ENCODE results near the gene BATF2.

Gene BATF2

GRCh38 chr11:65019824-65020223 is 23.1 kb upstream of the BATF2 start:
- H3K9ac ChIP-seq (ENCODE audit: low read length): no peak overlapping the region
- no peaks in the 10 kb centered on the region for H3K27me3 ChIP-seq (ENCODE audit: insufficient read depth, low read length)
- no peak overlapping the region for H3K23ac ChIP-seq (ENCODE audit: low read length)
- no peaks in the 10 kb centered on the region for H3K79me2 ChIP-seq (ENCODE audit: control insufficient read depth, insufficient read depth, low read length, poor library complexity)
- no peak overlapping the region for H2AFZ ChIP-seq (ENCODE audit: insufficient read depth, low read length, poor library complexity)
- H3K18ac ChIP-seq (ENCODE audit: low read length): no peak overlapping the region
- H3K79me1 ChIP-seq (ENCODE audit: low read length): no peaks in the 10 kb centered on the region
- H4K8ac ChIP-seq (ENCODE audit: low read depth, low read length): no peak overlapping the region
- H3K14ac ChIP-seq (ENCODE audit: low read length): no peak overlapping the region
- H2AK5ac ChIP-seq (ENCODE audit: low read length): no peak overlapping the region
- no peak overlapping the region for H2BK5ac ChIP-seq (ENCODE audit: low read depth, low read length, poor library complexity)
- no peak overlapping the region for H3K27ac ChIP-seq (ENCODE audit: low read depth, low read length)
- peaks cover under 1% of the 10 kb centered on the region in 2 experiments for H3K4me1 ChIP-seq (ENCODE audit: control insufficient read depth in 1 of 2, insufficient read depth in 2 of 2, low read length in 2 of 2)
- H2BK12ac ChIP-seq (ENCODE audit: low read length): no peak overlapping the region
- peaks cover 2% of the 10 kb centered on the region for H3K9me3 ChIP-seq (ENCODE audit: insufficient read depth, low read depth, low read length)
- no peak overlapping the region for H2BK120ac ChIP-seq (ENCODE audit: insufficient read depth, low read length, poor library complexity)
- WGBS (ENCODE audit: extremely low coverage, insufficient coverage, insufficient read length): no CpG with 5 or more reads among the region's 7 CpGs
- no peak overlapping the region for H4K12ac ChIP-seq (ENCODE audit: low read depth, low read length)
- H3K4ac ChIP-seq (ENCODE audit: low read depth, low read length): no peak overlapping the region
- no peak overlapping the region for H4K91ac ChIP-seq (ENCODE audit: low read depth, low read length)
- H3K4me2 ChIP-seq (ENCODE audit: low read length): no peak overlapping the region
- peaks cover 20 to 28% of the 10 kb centered on the region in 2 experiments for H3K36me3 ChIP-seq (ENCODE audit: control insufficient read depth in 1 of 2, insufficient read depth in 2 of 2, low read length in 2 of 2)
- no peak for DNase-seq
- no peak overlapping the region for H3K4me3 ChIP-seq (ENCODE audit: low read depth, low read length)

- Histone ChIP-seq H2AFZ (ENCODE audit: insufficient read depth, low read length, poor library complexity) (no peak overlapping the region), H3K4me2 (ENCODE audit: low read length) (no peak overlapping the region), H2BK5ac (ENCODE audit: low read depth, low read length, poor library complexity) (no peak overlapping the region), H3K18ac (ENCODE audit: low read length) (no peak overlapping the region), H4K12ac (ENCODE audit: low read depth, low read length) (no peak overlapping the region), H3K9me3 (ENCODE audit: insufficient read depth, low read depth, low read length) (no peaks in the 10 kb centered on the region), H3K27me3 (ENCODE audit: insufficient read depth, low read length) (no peaks in the 10 kb centered on the region), H2AK5ac (ENCODE audit: low read length) (no peak overlapping the region), H2BK12ac (ENCODE audit: low read length) (no peak overlapping the region), H3K4me3 (ENCODE audit: low read depth, low read length) (no peak overlapping the region), H3K14ac (ENCODE audit: low read length) (no peak overlapping the region), H3K23ac (ENCODE audit: low read length) (no peak overlapping the region), H3K4ac (ENCODE audit: low read depth, low read length) (no peak overlapping the region), H3K36me3 (ENCODE audit: control insufficient read depth in 1 of 2, insufficient read depth in 2 of 2, low read length in 2 of 2) (peaks cover 20 to 28% of the 10 kb centered on the region in 2 experiments), H3K9ac (ENCODE audit: low read length) (no peak overlapping the region), H3K27ac (ENCODE audit: low read depth, low read length) (no peak overlapping the region), H3K4me1 (ENCODE audit: control insufficient read depth in 1 of 2, insufficient read depth in 2 of 2, low read length in 2 of 2) (peaks cover 4 to 6% of the 10 kb centered on the region in 2 experiments), H3K79me1 (ENCODE audit: low read length) (peaks cover 8% of the 10 kb centered on the region), H3K79me2 (ENCODE audit: control insufficient read depth, insufficient read depth, low read length, poor library complexity) (peaks cover 9% of the 10 kb centered on the region), H4K8ac (ENCODE audit: low read depth, low read length) (no peak overlapping the region), H4K91ac (ENCODE audit: low read depth, low read length) (no peak overlapping the region), H2BK120ac (ENCODE audit: insufficient read depth, low read length, poor library complexity) (no peak overlapping the region)
- DNase-seq: no peak
- no CpG with 5 or more reads among the region's 6 CpGs for WGBS (ENCODE audit: extremely low coverage, insufficient coverage, insufficient read length)
These were observed 21.2 kb upstream of the BATF2 start for GRCh38 chr11:65017937-65018336.

- H3K36me3 ChIP-seq (ENCODE audit: control insufficient read depth in 1 of 2, insufficient read depth in 2 of 2, low read length in 2 of 2): peaks cover 16 to 24% of the 10 kb centered on the region in 2 experiments
- WGBS (ENCODE audit: extremely low coverage, insufficient coverage, insufficient read length): no CpG with 5 or more reads among the region's 4 CpGs
- no peak overlapping the region for H3K18ac ChIP-seq (ENCODE audit: low read length)
- peaks cover 8% of the 10 kb centered on the region for H3K79me1 ChIP-seq (ENCODE audit: low read length)
- no peak overlapping the region for H2AFZ ChIP-seq (ENCODE audit: insufficient read depth, low read length, poor library complexity)
- no peak overlapping the region for H3K4me3 ChIP-seq (ENCODE audit: low read depth, low read length)
- no peak overlapping the region for H2BK120ac ChIP-seq (ENCODE audit: insufficient read depth, low read length, poor library complexity)
- H2BK5ac ChIP-seq (ENCODE audit: low read depth, low read length, poor library complexity): no peak overlapping the region
- no peak overlapping the region for H2AK5ac ChIP-seq (ENCODE audit: low read length)
- no peak overlapping the region for H3K27ac ChIP-seq (ENCODE audit: low read depth, low read length)
- H4K8ac ChIP-seq (ENCODE audit: low read depth, low read length): no peak overlapping the region
- H3K9ac ChIP-seq (ENCODE audit: low read length): no peak overlapping the region
- no peak overlapping the region for H3K14ac ChIP-seq (ENCODE audit: low read length)
- H3K4me1 ChIP-seq (ENCODE audit: control insufficient read depth in 1 of 2, insufficient read depth in 2 of 2, low read length in 2 of 2): peaks cover 4 to 6% of the 10 kb centered on the region in 2 experiments
- DNase-seq: no peak
- no peaks in the 10 kb centered on the region for H3K9me3 ChIP-seq (ENCODE audit: insufficient read depth, low read depth, low read length)
- H4K12ac ChIP-seq (ENCODE audit: low read depth, low read length): no peak overlapping the region
- H3K4me2 ChIP-seq (ENCODE audit: low read length): no peak overlapping the region
- H2BK12ac ChIP-seq (ENCODE audit: low read length): no peak overlapping the region
- H3K4ac ChIP-seq (ENCODE audit: low read depth, low read length): no peak overlapping the region
- peaks cover 9% of the 10 kb centered on the region for H3K79me2 ChIP-seq (ENCODE audit: control insufficient read depth, insufficient read depth, low read length, poor library complexity)
- no peak overlapping the region for H4K91ac ChIP-seq (ENCODE audit: low read depth, low read length)
- no peak overlapping the region for H3K23ac ChIP-seq (ENCODE audit: low read length)
- H3K27me3 ChIP-seq (ENCODE audit: insufficient read depth, low read length): no peaks in the 10 kb centered on the region
These were observed 19.9 kb upstream of the BATF2 start for GRCh38 chr11:65016705-65017104.

- peak overlapping the region; percentile 71 for H3K9ac ChIP-seq (ENCODE audit: low read length)
- peak overlapping the region; percentile 48 for H3K18ac ChIP-seq (ENCODE audit: low read length)
- H3K4ac ChIP-seq (ENCODE audit: low read depth, low read length): peak overlapping the region; percentile 13
- H2BK5ac ChIP-seq (ENCODE audit: low read depth, low read length, poor library complexity): peak overlapping the region; percentile 25
- H3K27ac ChIP-seq (ENCODE audit: low read depth, low read length): peak overlapping the region; percentile 94
- H3K9me3 ChIP-seq (ENCODE audit: insufficient read depth, low read depth, low read length): no peaks in the 10 kb centered on the region
- H3K23ac ChIP-seq (ENCODE audit: low read length): no peak overlapping the region
- H2BK12ac ChIP-seq (ENCODE audit: low read length): no peak overlapping the region
- H2AK5ac ChIP-seq (ENCODE audit: low read length): no peak overlapping the region
- H3K4me1 ChIP-seq (ENCODE audit: control insufficient read depth in 1 of 2, insufficient read depth in 2 of 2, low read length in 2 of 2): peaks cover 4 to 6% of the 10 kb centered on the region in 2 experiments
- H4K12ac ChIP-seq (ENCODE audit: low read depth, low read length): peak overlapping the region; percentile 57
- no peaks in the 10 kb centered on the region for H3K27me3 ChIP-seq (ENCODE audit: insufficient read depth, low read length)
- peak overlapping the region; percentile 87 for H3K4me2 ChIP-seq (ENCODE audit: low read length)
- no peak overlapping the region for H2AFZ ChIP-seq (ENCODE audit: insufficient read depth, low read length, poor library complexity)
- H3K79me1 ChIP-seq (ENCODE audit: low read length): peaks cover 8% of the 10 kb centered on the region
- WGBS (ENCODE audit: extremely low coverage, insufficient coverage, insufficient read length): no CpG with 5 or more reads among the region's 23 CpGs
- peak overlapping the region; percentile 67 for H4K91ac ChIP-seq (ENCODE audit: low read depth, low read length)
- H3K14ac ChIP-seq (ENCODE audit: low read length): peak overlapping the region; percentile 50
- peak; percentile 15 to 46 for DNase-seq
- H2BK120ac ChIP-seq (ENCODE audit: insufficient read depth, low read length, poor library complexity): no peak overlapping the region
- peak overlapping the region; percentile 100 for H4K8ac ChIP-seq (ENCODE audit: low read depth, low read length)
- peaks cover 9% of the 10 kb centered on the region for H3K79me2 ChIP-seq (ENCODE audit: control insufficient read depth, insufficient read depth, low read length, poor library complexity)
- H3K36me3 ChIP-seq (ENCODE audit: control insufficient read depth in 1 of 2, insufficient read depth in 2 of 2, low read length in 2 of 2): peaks cover 11 to 12% of the 10 kb centered on the region in 2 experiments
- peak overlapping the region; percentile 82 for H3K4me3 ChIP-seq (ENCODE audit: low read depth, low read length)
These were observed 18.0 kb upstream of the BATF2 start for GRCh38 chr11:65014726-65015227.

Measured in trophoblast cell (in vitro differentiated cells and primary cell).